ENCODE data around the gene SFMBT1. TPM values are rescaled to one million over a fixed set of nuclear protein-coding genes. Genes with fewer than 3 reads are reported as not detected.

The SFMBT1 gene
- total and polyA plus RNA-seq, 8 donors, result 8.0 to 12.9 (median 9.4) TPM

DNA sequence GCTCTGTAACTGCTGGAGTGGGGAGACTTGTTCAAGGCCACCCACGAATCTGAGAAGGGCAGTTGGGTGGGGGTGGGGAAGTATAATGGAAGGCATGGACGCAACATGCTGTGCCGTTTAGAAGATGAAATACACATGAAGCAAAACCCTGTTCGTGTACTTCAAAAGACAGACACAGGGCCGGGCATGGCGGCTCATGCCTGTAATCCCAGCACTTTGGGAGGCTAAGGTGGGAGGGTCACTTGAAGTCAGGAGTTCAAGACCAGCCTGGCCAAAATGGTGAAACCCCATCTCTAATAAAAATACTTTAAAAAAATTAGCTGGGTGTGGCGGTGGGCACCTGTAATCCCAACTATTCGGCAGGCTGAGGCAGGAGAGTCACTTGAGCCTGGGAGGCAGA is 36.9 kb upstream of the SFMBT1 start:
- TF ChIP-seq, protein P1, sequence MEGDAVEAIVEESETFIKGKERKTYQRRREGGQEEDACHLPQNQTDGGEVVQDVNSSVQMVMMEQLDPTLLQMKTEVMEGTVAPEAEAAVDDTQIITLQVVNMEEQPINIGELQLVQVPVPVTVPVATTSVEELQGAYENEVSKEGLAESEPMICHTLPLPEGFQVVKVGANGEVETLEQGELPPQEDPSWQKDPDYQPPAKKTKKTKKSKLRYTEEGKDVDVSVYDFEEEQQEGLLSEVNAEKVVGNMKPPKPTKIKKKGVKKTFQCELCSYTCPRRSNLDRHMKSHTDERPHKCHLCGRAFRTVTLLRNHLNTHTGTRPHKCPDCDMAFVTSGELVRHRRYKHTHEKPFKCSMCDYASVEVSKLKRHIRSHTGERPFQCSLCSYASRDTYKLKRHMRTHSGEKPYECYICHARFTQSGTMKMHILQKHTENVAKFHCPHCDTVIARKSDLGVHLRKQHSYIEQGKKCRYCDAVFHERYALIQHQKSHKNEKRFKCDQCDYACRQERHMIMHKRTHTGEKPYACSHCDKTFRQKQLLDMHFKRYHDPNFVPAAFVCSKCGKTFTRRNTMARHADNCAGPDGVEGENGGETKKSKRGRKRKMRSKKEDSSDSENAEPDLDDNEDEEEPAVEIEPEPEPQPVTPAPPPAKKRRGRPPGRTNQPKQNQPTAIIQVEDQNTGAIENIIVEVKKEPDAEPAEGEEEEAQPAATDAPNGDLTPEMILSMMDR (IDR thresholded peaks at IDR 0.05), result no peak
- H3K4me1 ChIP-seq, result no peaks in the 10 kb centered on the region
- no peak for ATAC-seq

DNA sequence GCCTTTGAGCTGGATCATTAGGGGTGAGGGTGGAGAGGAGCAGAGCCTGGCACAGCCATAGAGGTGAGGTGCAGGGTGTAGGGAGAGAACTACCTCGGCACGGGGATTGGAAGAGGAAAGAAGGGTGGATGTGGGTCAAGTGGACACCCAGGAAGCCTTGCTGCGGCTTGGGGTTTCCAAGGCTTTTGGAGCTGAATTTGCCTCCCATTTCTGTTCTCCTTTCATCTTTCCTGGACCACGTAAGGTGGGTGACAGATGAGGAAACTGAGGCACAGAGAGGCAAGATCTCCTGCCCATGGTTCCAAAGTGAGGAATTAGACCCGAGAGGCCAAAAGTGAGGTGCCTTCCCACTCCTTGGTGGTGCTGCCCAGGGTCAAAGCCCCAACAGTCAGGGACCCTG is 35.4 kb upstream of the SFMBT1 start:
- H3K36me3 ChIP-seq, result peaks cover 0 to 8% of the 10 kb centered on the region in 2 donors

More for the DNA sequence above, 36.9 kb upstream of the SFMBT1 start:
- intact Hi-C loops (cut with DNase I), result no loop called here
- no peaks in the 10 kb centered on the region for H3K9me3 ChIP-seq
- H3K27me3 ChIP-seq, result no peaks in the 10 kb centered on the region
- H3K4me3 ChIP-seq, result no peak overlapping the region
- H3K36me3 ChIP-seq, result peaks cover 0 to 20% of the 10 kb centered on the region in 2 donors
- no peak overlapping the region for H3K27ac ChIP-seq
- DNase-seq, result no peak

DNA sequence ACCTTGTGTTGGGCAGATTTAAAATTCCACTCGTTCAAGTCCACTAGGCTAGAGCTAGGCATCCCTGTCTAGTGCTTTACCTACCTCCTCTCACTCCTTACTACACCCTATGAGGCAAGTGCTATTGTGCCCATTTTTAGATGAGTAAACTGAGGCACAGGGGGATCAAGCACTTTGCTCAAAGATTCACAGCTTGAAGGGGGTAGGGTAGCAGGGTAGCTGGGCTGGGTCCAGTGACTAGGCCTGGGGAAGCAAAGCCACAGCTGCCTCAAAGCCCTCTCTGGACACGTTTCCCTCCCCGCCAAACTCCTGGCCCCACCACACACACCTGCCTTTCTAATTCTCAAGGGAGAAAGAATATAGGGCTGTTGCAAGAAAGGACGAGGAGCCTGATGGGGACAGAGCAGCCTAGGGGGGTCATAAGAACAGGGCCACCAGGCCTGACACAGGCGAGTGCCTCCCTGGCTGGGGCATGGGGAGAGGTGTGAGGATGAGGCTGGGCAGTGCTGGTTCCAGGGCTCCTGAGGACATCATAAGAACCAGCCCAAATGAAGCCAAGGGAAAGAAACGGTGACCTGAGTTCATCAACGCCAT is 34.8 kb upstream of the SFMBT1 start:
- TF ChIP-seq, protein P1 (IDR thresholded peaks at IDR 0.05), result no peak
- Histone ChIP-seq H3K9me3 (no peaks in the 10 kb centered on the region), H3K4me1 (no peaks in the 10 kb centered on the region), H3K27ac (no peak overlapping the region), H3K36me3 (peaks cover 0 to 8% of the 10 kb centered on the region in 2 donors), H3K27me3 (no peaks in the 10 kb centered on the region), H3K4me3 (no peak overlapping the region)
- intact Hi-C loops (cut with DNase I), result no loop called here
- no peak for DNase-seq
- ATAC-seq, result no peak

More for the DNA sequence above, 35.4 kb upstream of the SFMBT1 start:
- no peaks in the 10 kb centered on the region for H3K9me3 ChIP-seq
- no peaks in the 10 kb centered on the region for H3K27me3 ChIP-seq
- ATAC-seq, result no peak
- H3K27ac ChIP-seq, result no peak overlapping the region
- intact Hi-C loops (cut with DNase I), result no loop called here
- TF ChIP-seq, protein P1 (IDR thresholded peaks at IDR 0.05), result no peak
- no peaks in the 10 kb centered on the region for H3K4me1 ChIP-seq
- no peak overlapping the region for H3K4me3 ChIP-seq
- no peak for DNase-seq

DNA sequence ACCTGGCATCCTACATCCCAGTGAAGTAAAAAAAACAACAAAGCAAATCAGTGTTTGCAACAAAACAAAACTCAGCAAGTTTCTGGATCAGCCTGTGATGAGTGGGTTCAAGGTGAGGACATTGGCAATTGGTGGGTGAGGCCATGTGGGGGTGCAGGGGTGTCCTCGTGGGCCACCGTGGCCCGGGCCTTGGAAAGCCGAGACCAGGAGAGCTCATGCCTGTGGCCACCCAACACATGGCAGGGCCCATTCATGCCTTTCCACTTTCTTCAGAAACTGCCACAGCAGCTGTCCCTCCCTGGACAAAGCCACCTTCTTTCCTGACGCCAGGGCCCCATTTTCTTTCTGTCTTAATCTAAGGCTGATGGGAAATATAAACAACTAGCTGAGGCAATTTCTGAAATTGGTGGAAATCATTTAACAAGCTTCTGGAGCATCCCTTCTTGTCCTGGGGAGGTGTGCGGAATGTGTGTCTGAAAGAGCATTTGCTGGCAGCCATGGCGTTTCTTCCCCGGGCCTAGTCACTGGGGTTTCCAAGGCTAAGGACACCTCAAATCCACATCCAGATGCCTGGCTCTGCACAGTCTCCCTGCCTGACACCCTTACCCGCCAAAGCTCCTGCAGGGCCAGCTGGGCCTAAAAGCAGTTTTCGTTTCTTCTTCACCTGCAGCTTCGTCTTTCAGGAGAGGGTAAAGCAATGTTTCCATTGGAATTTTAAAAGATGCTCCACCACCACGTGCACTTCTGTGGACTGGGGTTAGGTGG is 34.1 kb upstream of the SFMBT1 start:
- ATAC-seq, result no peak
- TF ChIP-seq, protein P1 (IDR thresholded peaks at IDR 0.05), result no peak
- no peaks in the 10 kb centered on the region for H3K27me3 ChIP-seq
- H3K4me1 ChIP-seq, result no peaks in the 10 kb centered on the region
- no peak overlapping the region for H3K27ac ChIP-seq
- DNase-seq, result no peak
- intact Hi-C loops (cut with DNase I), result loop anchor here in 1 of 2 donors (10.0 kb wide), 2 partner anchors 235 to 335 kb away; no protein-coding TSS in a partner anchor
- H3K4me3 ChIP-seq, result no peak overlapping the region
- H3K9me3 ChIP-seq, result no peaks in the 10 kb centered on the region
- H3K36me3 ChIP-seq, result peaks cover 0 to 1% of the 10 kb centered on the region in 2 donors

DNA sequence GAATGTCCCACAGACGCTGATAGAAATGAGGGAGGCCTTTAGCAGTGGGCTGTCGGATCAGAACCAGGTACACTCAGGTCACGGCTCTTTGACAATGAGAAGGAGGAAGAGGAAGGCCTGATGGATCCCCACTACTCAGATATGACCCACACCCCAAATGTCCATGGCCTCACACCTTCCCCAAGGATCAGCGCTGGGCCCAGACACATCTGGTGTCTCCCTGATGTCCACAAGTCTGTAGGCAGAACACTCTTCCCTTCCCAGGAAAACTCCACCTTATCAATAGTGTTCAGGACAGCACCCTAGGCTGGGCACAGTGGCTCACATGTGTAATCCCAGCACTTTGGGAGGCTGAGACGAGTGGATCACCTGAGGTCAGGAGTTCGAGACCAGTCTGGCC is 33.3 kb upstream of the SFMBT1 start:
- no peak for DNase-seq
- Histone ChIP-seq H3K36me3 (no peaks in the 10 kb centered on the region), H3K9me3 (no peaks in the 10 kb centered on the region), H3K27ac (no peak overlapping the region), H3K4me1 (no peaks in the 10 kb centered on the region), H3K27me3 (no peaks in the 10 kb centered on the region), H3K4me3 (no peak overlapping the region)
- intact Hi-C loops (cut with DNase I), result loop anchor here in 1 of 2 donors (10.0 kb wide), 2 partner anchors 234 to 334 kb away; no protein-coding TSS in a partner anchor
- ATAC-seq, result no peak
- TF ChIP-seq, protein P1 (IDR thresholded peaks at IDR 0.05), result no peak

All from left lung (tissue), 10 donors.